ENCODE results near the gene DICER1. TPM values are rescaled to one million over a fixed set of nuclear protein-coding genes. Genes with fewer than 3 reads are reported as not detected.

Gene DICER1
- total and polyA plus RNA-seq, 9 of the 15 experiments (the other 6 are each of a cell fraction or from before 2014, with no cell fraction given): 2.5 to 23.2 (median 12.4) TPM

DNA sequence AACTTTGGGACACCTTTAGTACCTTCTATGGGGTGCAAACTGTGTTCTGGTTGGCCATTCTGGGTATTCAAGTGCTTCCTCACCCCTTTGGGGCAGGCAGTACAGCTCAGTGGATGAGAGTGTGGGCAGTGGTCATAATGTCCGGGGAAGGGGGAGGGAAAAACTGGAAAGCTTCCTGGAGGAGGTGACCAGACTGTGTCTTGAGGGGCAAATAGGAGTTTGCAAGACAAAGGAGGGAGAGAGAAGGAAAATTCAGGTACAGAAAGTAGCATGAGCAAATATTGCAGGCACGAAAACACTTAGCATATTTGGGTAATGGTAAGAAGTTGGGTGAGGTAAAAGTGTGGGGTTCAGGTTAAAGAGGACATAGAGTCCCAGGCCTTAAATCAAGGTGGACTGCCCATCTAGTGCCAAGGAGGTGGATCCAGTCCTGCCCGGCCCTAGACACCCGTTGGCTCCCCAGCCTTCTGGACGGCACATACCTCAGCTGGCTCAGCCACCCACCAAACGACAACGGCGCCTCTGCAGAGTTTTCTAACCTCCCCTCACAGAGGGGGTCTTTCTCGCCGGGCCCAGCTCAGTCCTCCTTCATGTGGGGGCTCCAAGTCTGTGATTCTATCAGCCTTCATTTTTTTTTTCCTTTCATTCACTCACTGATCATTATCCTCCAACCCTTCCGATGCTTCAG, 86.4 kb downstream of the DICER1 start:
- CTCF ChIA-PET (ENCODE audit: low intra/inter-chr PET ratio): no interaction called here
- FAIRE-seq: no peak

DNA sequence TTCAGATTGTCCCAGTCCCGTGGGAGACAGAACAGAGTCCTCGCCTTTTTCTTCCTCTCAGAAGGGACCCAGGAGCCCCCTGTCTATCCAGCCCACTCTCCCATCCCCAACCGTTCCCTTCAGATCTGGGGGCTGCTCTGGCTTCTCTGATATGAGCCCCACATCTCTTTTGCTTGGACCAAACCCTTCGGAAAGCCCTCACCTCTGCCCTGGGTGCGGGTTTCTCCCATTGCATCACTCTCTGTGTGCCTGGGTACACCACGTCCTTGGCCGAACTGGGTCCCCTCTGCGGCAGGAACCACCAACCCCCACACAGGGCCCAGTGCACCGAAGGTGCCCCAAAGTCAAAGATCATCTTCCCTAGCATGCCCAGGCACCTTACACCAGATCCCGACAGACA, 87.8 kb downstream of the DICER1 start:
- ATAC-seq (no peak), DNase-seq (ENCODE audit: extremely low read depth in 1 of 4, low spot score in 3 of 4) (no peak), FAIRE-seq (no peak)
- Histone ChIP-seq H3K9me1 (ENCODE audit: control insufficient read depth, insufficient read depth, low read length) (no peaks in the 10 kb centered on the region), H3K36me3 (ENCODE audit: control insufficient read depth, insufficient read depth, low read length) (no peaks in the 10 kb centered on the region), H3K4me2 (ENCODE audit: insufficient read depth, low read length) (no peak overlapping the region), H2AFZ (ENCODE audit: low read depth, low read length) (no peak overlapping the region), H3K9ac (ENCODE audit: insufficient read depth in 1 of 2, low read depth in 2 of 2, low read length in 2 of 2) (no peak overlapping the region), H4K20me1 (replicated peaks; ENCODE audit: control insufficient read depth, insufficient read depth, low read length) (no peaks in the 10 kb centered on the region), H3K79me2 (ENCODE audit: control insufficient read depth, insufficient read depth, low read length) (no peaks in the 10 kb centered on the region), H3K9me3 (replicated peaks; ENCODE audit: control insufficient read depth, insufficient read depth, low read depth, low read length) (no peaks in the 10 kb centered on the region), H3K27me3 (ENCODE audit: control insufficient read depth in 2 of 2, insufficient read depth in 2 of 2, low read length in 2 of 2) (peaks cover 2 to 18% of the 10 kb centered on the region in 2 experiments; a peak in 3 of 5 replicates), H3K4me1 (replicated peaks in 1 of 2; ENCODE audit: control insufficient read depth in 2 of 2, insufficient read depth in 2 of 2, low read length in 2 of 2) (no peaks in the 10 kb centered on the region), H3K27ac (ENCODE audit: extremely low read depth, low read depth, low read length) (no peak overlapping the region), H3K4me3 (no peak overlapping the region)
- WGBS (ENCODE audit: insufficient coverage, low coverage, missing lambda C conversion rate): 1% methylated on average over 8 of the region's 10 CpGs
- ChIA-PET POLR2A (no interaction called here), CTCF (ENCODE audit: low intra/inter-chr PET ratio) (no interaction called here)
- intact Hi-C loops (cut with micrococcal nuclease) (no loop called here), in situ Hi-C loops (cut with MboI) (no loop called here)
- BruUV-seq (replicated peaks): no TSS peak
- no peak for TF ChIP-seq NCOR1 (IDR thresholded peaks at IDR 0.05)
- TF ChIP-seq HEY1 (CRISPR knock-in tag; IDR thresholded peaks at IDR 0.05; ENCODE audit: borderline replicate concordance): no peak
- TF ChIP-seq, protein P1, sequence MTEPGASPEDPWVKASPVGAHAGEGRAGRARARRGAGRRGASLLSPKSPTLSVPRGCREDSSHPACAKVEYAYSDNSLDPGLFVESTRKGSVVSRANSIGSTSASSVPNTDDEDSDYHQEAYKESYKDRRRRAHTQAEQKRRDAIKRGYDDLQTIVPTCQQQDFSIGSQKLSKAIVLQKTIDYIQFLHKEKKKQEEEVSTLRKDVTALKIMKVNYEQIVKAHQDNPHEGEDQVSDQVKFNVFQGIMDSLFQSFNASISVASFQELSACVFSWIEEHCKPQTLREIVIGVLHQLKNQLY (CRISPR knock-in tag; conservative IDR thresholded peaks at IDR 0.05): no peak
- TF ChIP-seq, protein P2, sequence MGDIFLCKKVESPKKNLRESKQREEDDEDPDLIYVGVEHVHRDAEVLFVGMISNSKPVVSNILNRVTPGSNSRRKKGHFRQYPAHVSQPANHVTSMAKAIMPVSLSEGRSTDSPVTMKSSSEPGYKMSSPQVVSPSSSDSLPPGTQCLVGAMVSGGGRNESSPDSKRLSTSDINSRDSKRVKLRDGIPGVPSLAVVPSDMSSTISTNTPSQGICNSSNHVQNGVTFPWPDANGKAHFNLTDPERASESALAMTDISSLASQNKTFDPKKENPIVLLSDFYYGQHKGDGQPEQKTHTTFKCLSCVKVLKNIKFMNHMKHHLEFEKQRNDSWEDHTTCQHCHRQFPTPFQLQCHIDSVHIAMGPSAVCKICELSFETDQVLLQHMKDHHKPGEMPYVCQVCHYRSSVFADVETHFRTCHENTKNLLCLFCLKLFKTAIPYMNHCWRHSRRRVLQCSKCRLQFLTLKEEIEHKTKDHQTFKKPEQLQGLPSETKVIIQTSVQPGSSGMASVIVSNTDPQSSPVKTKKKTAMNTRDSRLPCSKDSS (IDR thresholded peaks at IDR 0.05; ENCODE audit: low read depth, partially characterized antibody): no peak
- TF ChIP-seq JUN (IDR thresholded peaks at IDR 0.05; ENCODE audit: borderline replicate concordance, low read depth, low read length): no peak
- TF ChIP-seq JUN (CRISPR knock-in tag; IDR thresholded peaks at IDR 0.05; ENCODE audit: borderline replicate concordance): no peak
- TF ChIP-seq, protein P3, sequence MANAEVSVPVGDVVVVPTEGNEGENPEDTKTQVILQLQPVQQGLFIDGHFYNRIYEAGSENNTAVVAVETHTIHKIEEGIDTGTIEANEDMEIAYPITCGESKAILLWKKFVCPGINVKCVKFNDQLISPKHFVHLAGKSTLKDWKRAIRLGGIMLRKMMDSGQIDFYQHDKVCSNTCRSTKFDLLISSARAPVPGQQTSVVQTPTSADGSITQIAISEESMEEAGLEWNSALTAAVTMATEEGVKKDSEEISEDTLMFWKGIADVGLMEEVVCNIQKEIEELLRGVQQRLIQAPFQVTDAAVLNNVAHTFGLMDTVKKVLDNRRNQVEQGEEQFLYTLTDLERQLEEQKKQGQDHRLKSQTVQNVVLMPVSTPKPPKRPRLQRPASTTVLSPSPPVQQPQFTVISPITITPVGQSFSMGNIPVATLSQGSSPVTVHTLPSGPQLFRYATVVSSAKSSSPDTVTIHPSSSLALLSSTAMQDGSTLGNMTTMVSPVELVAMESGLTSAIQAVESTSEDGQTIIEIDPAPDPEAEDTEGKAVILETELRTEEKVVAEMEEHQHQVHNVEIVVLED (CRISPR knock-in tag; IDR thresholded peaks at IDR 0.05): no peak
- TF ChIP-seq, protein P4, sequence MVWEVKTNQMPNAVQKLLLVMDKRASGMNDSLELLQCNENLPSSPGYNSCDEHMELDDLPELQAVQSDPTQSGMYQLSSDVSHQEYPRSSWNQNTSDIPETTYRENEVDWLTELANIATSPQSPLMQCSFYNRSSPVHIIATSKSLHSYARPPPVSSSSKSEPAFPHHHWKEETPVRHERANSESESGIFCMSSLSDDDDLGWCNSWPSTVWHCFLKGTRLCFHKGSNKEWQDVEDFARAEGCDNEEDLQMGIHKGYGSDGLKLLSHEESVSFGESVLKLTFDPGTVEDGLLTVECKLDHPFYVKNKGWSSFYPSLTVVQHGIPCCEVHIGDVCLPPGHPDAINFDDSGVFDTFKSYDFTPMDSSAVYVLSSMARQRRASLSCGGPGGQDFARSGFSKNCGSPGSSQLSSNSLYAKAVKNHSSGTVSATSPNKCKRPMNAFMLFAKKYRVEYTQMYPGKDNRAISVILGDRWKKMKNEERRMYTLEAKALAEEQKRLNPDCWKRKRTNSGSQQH (CRISPR knock-in tag; IDR thresholded peaks at IDR 0.05): no peak

More for the DNA sequence above, 86.4 kb downstream of the DICER1 start:
- no TSS peak for BruUV-seq (replicated peaks)
- ATAC-seq (no peak), DNase-seq (ENCODE audit: extremely low read depth in 1 of 4, low spot score in 3 of 4) (no peak)
- no peak overlapping the region for H3K4me2 ChIP-seq (ENCODE audit: insufficient read depth, low read length)
- H3K4me3 ChIP-seq: no peak overlapping the region
- intact Hi-C loops (cut with micrococcal nuclease) (no loop called here), in situ Hi-C loops (cut with MboI) (no loop called here)
- H3K9ac ChIP-seq (ENCODE audit: insufficient read depth in 1 of 2, low read depth in 2 of 2, low read length in 2 of 2): no peak overlapping the region
- H3K9me1 ChIP-seq (ENCODE audit: control insufficient read depth, insufficient read depth, low read length): no peaks in the 10 kb centered on the region
- H3K4me1 ChIP-seq (replicated peaks in 1 of 2; ENCODE audit: control insufficient read depth in 2 of 2, insufficient read depth in 2 of 2, low read length in 2 of 2): no peaks in the 10 kb centered on the region
- no peaks in the 10 kb centered on the region for H3K9me3 ChIP-seq (replicated peaks; ENCODE audit: control insufficient read depth, insufficient read depth, low read depth, low read length)
- 0% methylated on average over 10 of the region's 11 CpGs for WGBS (ENCODE audit: insufficient coverage, low coverage, missing lambda C conversion rate)
- peaks cover 2 to 18% of the 10 kb centered on the region in 2 experiments; a peak in 3 of 5 replicates for H3K27me3 ChIP-seq (ENCODE audit: control insufficient read depth in 2 of 2, insufficient read depth in 2 of 2, low read length in 2 of 2)
- no peaks in the 10 kb centered on the region for H4K20me1 ChIP-seq (replicated peaks; ENCODE audit: control insufficient read depth, insufficient read depth, low read length)
- peak; percentile 28 for TF ChIP-seq ZFP36 (IDR thresholded peaks at IDR 0.05; ENCODE audit: low read depth, low read length, partially characterized antibody)
- TF ChIP-seq PHF21A (IDR thresholded peaks at IDR 0.05; ENCODE audit: borderline replicate concordance, low read depth): no peak
- TF ChIP-seq NR2C1 (IDR thresholded peaks at IDR 0.05): no peak
- no peak for TF ChIP-seq NR2C1 (tag; IDR thresholded peaks at IDR 0.05)
- H3K36me3 ChIP-seq (ENCODE audit: control insufficient read depth, insufficient read depth, low read length): no peaks in the 10 kb centered on the region
- H2AFZ ChIP-seq (ENCODE audit: low read depth, low read length): no peak overlapping the region
- H3K27ac ChIP-seq (ENCODE audit: extremely low read depth, low read depth, low read length): no peak overlapping the region
- POLR2A ChIA-PET: no interaction called here
- no peaks in the 10 kb centered on the region for H3K79me2 ChIP-seq (ENCODE audit: control insufficient read depth, insufficient read depth, low read length)

All from K562 (cell line).